HepG2 (cell line): ENCODE measurements around the gene SYNJ2. TPM values are rescaled to one million over a fixed set of nuclear protein-coding genes. Genes with fewer than 3 reads are reported as not detected.

ENCODE experiments used
- CENPT ChIP-seq: sonication (generic); formaldehyde crosslinking; IDR thresholded peaks from 2 replicates; pipeline ENCODE4 v1.8.0; 2022; ENCODE audit warnings: low read depth, mild to moderate bottlenecking, moderate library complexity, missing genetic modification reagents
- HOXD1 ChIP-seq: sonication (generic); formaldehyde crosslinking; IDR thresholded peaks from 2 replicates; pipeline ENCODE4 v1.5.0; 2020; ENCODE audit warnings: missing genetic modification reagents
- ISL2 ChIP-seq: sonication (generic); formaldehyde crosslinking; IDR thresholded peaks from 2 replicates; pipeline ENCODE4 v1.5.0; 2020; ENCODE audit warnings: missing genetic modification reagents
- SNAPC2 ChIP-seq: sonication (generic); formaldehyde crosslinking; IDR thresholded peaks from 2 replicates; pipeline ENCODE4 v1.8.1; 2022; ENCODE audit warnings: mild to moderate bottlenecking, missing genetic modification reagents
- TCF12 ChIP-seq, 2 experiments: fragments of 450-650 bp in 1 of 2; sonication (generic) in 1 of 2; formaldehyde crosslinking in 1 of 2; IDR thresholded peaks; 2 replicates each; pipeline versions ENCODE4 v1.6.1 to v1.8.0; 2017 to 2022; ENCODE audit warnings: antibody characterized with exemption in 1 of 2, mild to moderate bottlenecking in 1 of 2, missing genetic modification reagents in 1 of 2, moderate library complexity in 1 of 2
- ZBTB39 ChIP-seq: sonication (generic); formaldehyde crosslinking; IDR thresholded peaks from 2 replicates; pipeline ENCODE4 v1.5.0; 2020; ENCODE audit warnings: missing genetic modification reagents
- ZBTB43 ChIP-seq: sonication (generic); formaldehyde crosslinking; conservative IDR thresholded peaks from 2 replicates; pipeline ENCODE4 v1.4.0; 2020; ENCODE audit warnings: missing genetic modification reagents
- ZC3H13 ChIP-seq: sonication (generic); formaldehyde crosslinking; IDR thresholded peaks from 2 replicates; pipeline ENCODE4 v1.8.1; 2023; ENCODE audit warnings: mild to moderate bottlenecking, missing genetic modification reagents, moderate library complexity
- ZNF547 ChIP-seq: sonication (generic); formaldehyde crosslinking; IDR thresholded peaks from 2 replicates; pipeline ENCODE4 v1.5.1; 2020; ENCODE audit warnings: mild to moderate bottlenecking, missing genetic modification reagents
- ZNF75D ChIP-seq: sonication (generic); formaldehyde crosslinking; IDR thresholded peaks from 2 replicates; pipeline ENCODE4 v1.8.1; 2023; ENCODE audit warnings: missing genetic modification reagents, mild to moderate bottlenecking, borderline replicate concordance
- ZNF768 ChIP-seq: sonication (generic); formaldehyde crosslinking; IDR thresholded peaks from 2 replicates; pipeline ENCODE4 v1.4.0; 2020; ENCODE audit warnings: missing genetic modification reagents
- ZSCAN9 ChIP-seq: IDR thresholded peaks from 2 replicates; pipeline ENCODE4 v1.6.1; 2016; ENCODE audit warnings: borderline replicate concordance
- polyA plus RNA-seq, 8 experiments: library from polyadenylated mRNA; depleted of rRNA in 3 of 8; stranded (reverse) in 7 of 8; unstranded in 1 of 8; fragments of >200 nt; fragmentation: Illumina TruSeq in 4 of 8; extraction: Trizol in 4 of 8; gene quantifications; 2 replicates each; pipeline versions ENCODE4 v1.2.1 to v1.2.3, GENCODE V29; 2011 to 2016; ENCODE audit warnings: low read depth in 4 of 8, missing spikeins in 1 of 8, mixed read lengths in 1 of 8; ENCODE audit not compliant: insufficient read depth in 1 of 8
- total RNA-seq, 5 experiments: library from RNA; depleted of rRNA; stranded (reverse); fragments of >200 nt; fragmentation: Illumina TruSeq; extraction: Trizol; gene quantifications; 2 replicates each; pipeline ENCODE4 v1.2.3, GENCODE V29; 2016; ENCODE audit warnings: low read depth in 1 of 5
- TF ChIP-seq, protein P1 (sequence below): sonication (generic); formaldehyde crosslinking; IDR thresholded peaks from 2 replicates; pipeline ENCODE4 v1.5.0; 2020; ENCODE audit warnings: mild to moderate bottlenecking, missing genetic modification reagents, borderline replicate concordance
- TF ChIP-seq, protein P2 (sequence below): sonication (generic); formaldehyde crosslinking; IDR thresholded peaks from 2 replicates; pipeline ENCODE4 v1.8.0; 2022; ENCODE audit warnings: mild to moderate bottlenecking, missing genetic modification reagents, borderline replicate concordance
- TF ChIP-seq, protein P3 (sequence below): sonication (generic); formaldehyde crosslinking; IDR thresholded peaks from 2 replicates; pipeline ENCODE4 v1.9.0; 2021; ENCODE audit warnings: missing genetic modification reagents, borderline replicate concordance

SYNJ2 gene
- total and polyA plus RNA-seq, 2 of the 13 experiments (the other 11 are each of a cell fraction or from before 2014, with no cell fraction given): 39.1 to 57.6 TPM

- TF ChIP-seq, protein P1, sequence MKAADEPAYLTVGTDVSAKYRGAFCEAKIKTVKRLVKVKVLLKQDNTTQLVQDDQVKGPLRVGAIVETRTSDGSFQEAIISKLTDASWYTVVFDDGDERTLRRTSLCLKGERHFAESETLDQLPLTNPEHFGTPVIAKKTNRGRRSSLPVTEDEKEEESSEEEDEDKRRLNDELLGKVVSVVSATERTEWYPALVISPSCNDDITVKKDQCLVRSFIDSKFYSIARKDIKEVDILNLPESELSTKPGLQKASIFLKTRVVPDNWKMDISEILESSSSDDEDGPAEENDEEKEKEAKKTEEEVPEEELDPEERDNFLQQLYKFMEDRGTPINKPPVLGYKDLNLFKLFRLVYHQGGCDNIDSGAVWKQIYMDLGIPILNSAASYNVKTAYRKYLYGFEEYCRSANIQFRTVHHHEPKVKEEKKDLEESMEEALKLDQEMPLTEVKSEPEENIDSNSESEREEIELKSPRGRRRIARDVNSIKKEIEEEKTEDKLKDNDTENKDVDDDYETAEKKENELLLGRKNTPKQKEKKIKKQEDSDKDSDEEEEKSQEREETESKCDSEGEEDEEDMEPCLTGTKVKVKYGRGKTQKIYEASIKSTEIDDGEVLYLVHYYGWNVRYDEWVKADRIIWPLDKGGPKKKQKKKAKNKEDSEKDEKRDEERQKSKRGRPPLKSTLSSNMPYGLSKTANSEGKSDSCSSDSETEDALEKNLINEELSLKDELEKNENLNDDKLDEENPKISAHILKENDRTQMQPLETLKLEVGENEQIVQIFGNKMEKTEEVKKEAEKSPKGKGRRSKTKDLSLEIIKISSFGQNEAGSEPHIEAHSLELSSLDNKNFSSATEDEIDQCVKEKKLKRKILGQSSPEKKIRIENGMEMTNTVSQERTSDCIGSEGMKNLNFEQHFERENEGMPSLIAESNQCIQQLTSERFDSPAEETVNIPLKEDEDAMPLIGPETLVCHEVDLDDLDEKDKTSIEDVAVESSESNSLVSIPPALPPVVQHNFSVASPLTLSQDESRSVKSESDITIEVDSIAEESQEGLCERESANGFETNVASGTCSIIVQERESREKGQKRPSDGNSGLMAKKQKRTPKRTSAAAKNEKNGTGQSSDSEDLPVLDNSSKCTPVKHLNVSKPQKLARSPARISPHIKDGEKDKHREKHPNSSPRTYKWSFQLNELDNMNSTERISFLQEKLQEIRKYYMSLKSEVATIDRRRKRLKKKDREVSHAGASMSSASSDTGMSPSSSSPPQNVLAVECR (CRISPR knock-in tag): peak; percentile 36; the same call in 1 of the 2 replicates
- TF ChIP-seq ZC3H13 (CRISPR knock-in tag) (no peak), ZNF75D (CRISPR knock-in tag) (no peak), SNAPC2 (no peak), ISL2 (CRISPR knock-in tag) (0 out of 2 replicates have a peak, but pooled peaks have one; percentile 39), ZSCAN9 (CRISPR knock-in tag) (no peak), CENPT (CRISPR knock-in tag) (no peak), ZBTB43 (CRISPR knock-in tag) (no peak), HOXD1 (CRISPR knock-in tag) (peak; percentile 76; the same call in 1 of the 2 replicates), TCF12 (IDR thresholded peaks at IDR 0.05) (no peak), TCF12 (CRISPR knock-in tag; IDR thresholded peaks at IDR 0.05) (no peak), ZNF768 (CRISPR knock-in tag) (peak; percentile 97), ZBTB39 (CRISPR knock-in tag) (no peak), ZNF547 (CRISPR knock-in tag) (no peak)
- TF ChIP-seq, protein P2, sequence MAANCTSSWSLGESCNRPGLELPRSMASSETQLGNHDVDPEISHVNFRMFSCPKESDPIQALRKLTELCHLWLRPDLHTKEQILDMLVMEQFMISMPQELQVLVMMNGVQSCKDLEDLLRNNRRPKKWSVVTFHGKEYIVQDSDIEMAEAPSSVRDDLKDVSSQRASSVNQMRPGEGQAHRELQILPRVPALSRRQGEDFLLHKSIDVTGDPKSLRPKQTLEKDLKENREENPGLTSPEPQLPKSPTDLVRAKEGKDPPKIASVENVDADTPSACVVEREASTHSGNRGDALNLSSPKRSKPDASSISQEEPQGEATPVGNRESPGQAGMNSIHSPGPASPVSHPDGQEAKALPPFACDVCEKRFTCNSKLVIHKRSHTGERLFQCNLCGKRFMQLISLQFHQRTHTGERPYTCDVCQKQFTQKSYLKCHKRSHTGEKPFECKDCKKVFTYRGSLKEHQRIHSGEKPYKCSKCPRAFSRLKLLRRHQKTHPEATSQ (CRISPR knock-in tag): no peak
- TF ChIP-seq, protein P3, sequence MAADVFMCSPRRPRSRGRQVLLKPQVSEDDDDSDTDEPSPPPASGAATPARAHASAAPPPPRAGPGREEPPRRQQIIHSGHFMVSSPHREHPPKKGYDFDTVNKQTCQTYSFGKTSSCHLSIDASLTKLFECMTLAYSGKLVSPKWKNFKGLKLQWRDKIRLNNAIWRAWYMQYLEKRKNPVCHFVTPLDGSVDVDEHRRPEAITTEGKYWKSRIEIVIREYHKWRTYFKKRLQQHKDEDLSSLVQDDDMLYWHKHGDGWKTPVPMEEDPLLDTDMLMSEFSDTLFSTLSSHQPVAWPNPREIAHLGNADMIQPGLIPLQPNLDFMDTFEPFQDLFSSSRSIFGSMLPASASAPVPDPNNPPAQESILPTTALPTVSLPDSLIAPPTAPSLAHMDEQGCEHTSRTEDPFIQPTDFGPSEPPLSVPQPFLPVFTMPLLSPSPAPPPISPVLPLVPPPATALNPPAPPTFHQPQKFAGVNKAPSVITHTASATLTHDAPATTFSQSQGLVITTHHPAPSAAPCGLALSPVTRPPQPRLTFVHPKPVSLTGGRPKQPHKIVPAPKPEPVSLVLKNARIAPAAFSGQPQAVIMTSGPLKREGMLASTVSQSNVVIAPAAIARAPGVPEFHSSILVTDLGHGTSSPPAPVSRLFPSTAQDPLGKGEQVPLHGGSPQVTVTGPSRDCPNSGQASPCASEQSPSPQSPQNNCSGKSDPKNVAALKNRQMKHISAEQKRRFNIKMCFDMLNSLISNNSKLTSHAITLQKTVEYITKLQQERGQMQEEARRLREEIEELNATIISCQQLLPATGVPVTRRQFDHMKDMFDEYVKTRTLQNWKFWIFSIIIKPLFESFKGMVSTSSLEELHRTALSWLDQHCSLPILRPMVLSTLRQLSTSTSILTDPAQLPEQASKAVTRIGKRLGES (CRISPR knock-in tag): no peak
These were observed 44.6 kb downstream of the SYNJ2 start (continued) for GRCh38 chr6:158026054-158026900.
